Esophagus muscularis mucosa (tissue), 4 donors: ENCODE measurements around the gene PPP2R5C. TPM values are rescaled to one million over a fixed set of nuclear protein-coding genes. Genes with fewer than 3 reads are reported as not detected.
A peak's percentile ranks its signal among the peaks of the same experiment; 100 is the strongest.

Source experiments
- DNase-seq: peaks from one replicate; pipeline ENCODE4 v3.0.0-alpha.2; 2017; ENCODE audit errors: extremely low spot score
- H3K27ac ChIP-seq, 4 donors: fragments of 200-600 bp; sonication (generic); replicated peaks in 1 of 4; 1 replicate in 3 of 4; 2 replicates in 1 of 4; pipeline ENCODE4 v1.5.1; 2016 to 2019; ENCODE audit warnings: mild to moderate bottlenecking in 1 of 4
- H3K27me3 ChIP-seq, 4 donors: fragments of 200-600 bp; sonication (generic); one replicate each; pipeline versions ENCODE4 v1.5.1 to v1.6.0; 2016 to 2019
- H3K36me3 ChIP-seq, 4 donors: fragments of 200-600 bp; sonication (generic); one replicate each; pipeline ENCODE4 v1.5.1; 2016 to 2019
- H3K4me1 ChIP-seq, 4 donors: fragments of 200-600 bp; sonication (generic); one replicate each; pipeline ENCODE4 v1.5.1; 2016 to 2019
- H3K4me3 ChIP-seq, 4 donors: fragments of 200-600 bp; sonication (generic); 1 replicate in 2 of 4; 2 replicates in 2 of 4; pipeline ENCODE4 v1.5.1; 2016 to 2019; ENCODE audit warnings: mild to moderate bottlenecking in 4 of 4, moderate library complexity in 1 of 4
- H3K9me3 ChIP-seq, 4 donors: fragments of 200-600 bp; sonication (generic); 1 replicate in 3 of 4; 2 replicates in 1 of 4; pipeline ENCODE4 v1.5.1; 2016 to 2019
- CTCF ChIP-seq, 3 experiments: fragments of 200-600 bp in 2 of 3; fragments of 450-650 bp in 1 of 3; sonication (generic) in 2 of 3; IDR thresholded peaks; one replicate each; pipeline ENCODE4 v1.5.1; 2017 to 2019; ENCODE audit warnings: antibody characterized with exemption in 3 of 3, mild to moderate bottlenecking in 2 of 3, moderate library complexity in 1 of 3
- EP300 ChIP-seq: sonication (generic); formaldehyde crosslinking; IDR thresholded peaks from one replicate; pipeline ENCODE4 v1.6.1; 2017; ENCODE audit warnings: antibody characterized with exemption
- POLR2A ChIP-seq: fragments of 450-650 bp; IDR thresholded peaks from one replicate; pipeline ENCODE4 v1.6.1; 2017; ENCODE audit warnings: antibody characterized with exemption, moderate library complexity, mild to moderate bottlenecking, low read depth
- POLR2AphosphoS5 ChIP-seq, 2 donors: sonication (generic); formaldehyde crosslinking; IDR thresholded peaks; one replicate each; pipeline ENCODE4 v1.6.1; 2017; ENCODE audit warnings: antibody characterized with exemption in 2 of 2
- WGBS: methylation state at CpG from one replicate; pipeline ENCODE4 v1.1.5; 2018; 5-methylcytosine and 5-hydroxymethylcytosine counted together
- intact Hi-C: fragments of 100-400 bp; cut with DNase I; formaldehyde crosslinking; loops from one replicate; pipeline ENCODE4 v1.15.1; 2023
- total RNA-seq, 4 donors: library from RNA; depleted of rRNA; stranded (reverse); fragments of >200 nt; gene quantifications; one replicate each; pipeline versions ENCODE4 v1.1.0 to v1.2.1, GENCODE V29; 2016

The PPP2R5C gene
- total RNA-seq, 4 donors from 2014 or later: 103 to 142 (median 131) TPM

- Histone ChIP-seq H3K4me1 (peaks cover 33 to 57% (median 46%) of the 10 kb centered on the region in 4 donors), H3K27me3 (no peaks in the 10 kb centered on the region), H3K9me3 (no peaks in the 10 kb centered on the region), H3K36me3 (peaks cover 8 to 31% (median 15%) of the 10 kb centered on the region in 4 donors), H3K4me3 (no peak overlapping the region), H3K27ac (peak overlapping the region in 2 of 4 donors; percentile 29 to 31)
- WGBS: 100% methylated on average over 2 of the region's 18 CpGs
- TF ChIP-seq POLR2AphosphoS5 (IDR thresholded peaks at IDR 0.05) (no peak), CTCF (IDR thresholded peaks at IDR 0.05) (no peak), EP300 (no peak), POLR2A (no peak)
- no peak for DNase-seq
- intact Hi-C loops: no loop called here
Observed at GRCh38 chr14:101878822-101879528, 117.5 kb downstream of the PPP2R5C start.

GRCh38 chr14:101879529-101880336 lies 118.2 kb downstream of the PPP2R5C start:
- 94% methylated on average over 12 of the region's 15 CpGs for WGBS
- intact Hi-C loops: no loop called here

GRCh38 chr14:101881426-101881825 lies 119.9 kb downstream of the PPP2R5C start:
- DNase-seq: no peak
- no peaks in the 10 kb centered on the region for H3K27me3 ChIP-seq
- H3K4me3 ChIP-seq: no peak overlapping the region
- TF ChIP-seq EP300 (no peak), CTCF (IDR thresholded peaks at IDR 0.05) (no peak), POLR2A (no peak), POLR2AphosphoS5 (IDR thresholded peaks at IDR 0.05) (no peak)
- H3K27ac ChIP-seq: no peak overlapping the region
- peaks cover 21 to 56% (median 34%) of the 10 kb centered on the region in 4 donors for H3K36me3 ChIP-seq
- peaks cover 21 to 36% (median 31%) of the 10 kb centered on the region in 4 donors for H3K4me1 ChIP-seq
- WGBS: 90% methylated on average over 10 of the region's 11 CpGs
- intact Hi-C loops: no loop called here
- H3K9me3 ChIP-seq: no peaks in the 10 kb centered on the region

More at GRCh38 chr14:101879529-101880336, 118.2 kb downstream of the PPP2R5C start:
- no peak for DNase-seq
- peaks cover 33 to 53% (median 43%) of the 10 kb centered on the region in 4 donors for H3K4me1 ChIP-seq
- H3K36me3 ChIP-seq: peaks cover 15 to 39% (median 22%) of the 10 kb centered on the region in 4 donors
- peak overlapping the region in 2 of 4 donors; percentile 29 to 31 for H3K27ac ChIP-seq
- no peaks in the 10 kb centered on the region for H3K27me3 ChIP-seq
- TF ChIP-seq CTCF (IDR thresholded peaks at IDR 0.05) (no peak), POLR2AphosphoS5 (IDR thresholded peaks at IDR 0.05) (no peak), EP300 (no peak), POLR2A (no peak)
- no peak overlapping the region for H3K4me3 ChIP-seq
- H3K9me3 ChIP-seq: no peaks in the 10 kb centered on the region

DNA sequence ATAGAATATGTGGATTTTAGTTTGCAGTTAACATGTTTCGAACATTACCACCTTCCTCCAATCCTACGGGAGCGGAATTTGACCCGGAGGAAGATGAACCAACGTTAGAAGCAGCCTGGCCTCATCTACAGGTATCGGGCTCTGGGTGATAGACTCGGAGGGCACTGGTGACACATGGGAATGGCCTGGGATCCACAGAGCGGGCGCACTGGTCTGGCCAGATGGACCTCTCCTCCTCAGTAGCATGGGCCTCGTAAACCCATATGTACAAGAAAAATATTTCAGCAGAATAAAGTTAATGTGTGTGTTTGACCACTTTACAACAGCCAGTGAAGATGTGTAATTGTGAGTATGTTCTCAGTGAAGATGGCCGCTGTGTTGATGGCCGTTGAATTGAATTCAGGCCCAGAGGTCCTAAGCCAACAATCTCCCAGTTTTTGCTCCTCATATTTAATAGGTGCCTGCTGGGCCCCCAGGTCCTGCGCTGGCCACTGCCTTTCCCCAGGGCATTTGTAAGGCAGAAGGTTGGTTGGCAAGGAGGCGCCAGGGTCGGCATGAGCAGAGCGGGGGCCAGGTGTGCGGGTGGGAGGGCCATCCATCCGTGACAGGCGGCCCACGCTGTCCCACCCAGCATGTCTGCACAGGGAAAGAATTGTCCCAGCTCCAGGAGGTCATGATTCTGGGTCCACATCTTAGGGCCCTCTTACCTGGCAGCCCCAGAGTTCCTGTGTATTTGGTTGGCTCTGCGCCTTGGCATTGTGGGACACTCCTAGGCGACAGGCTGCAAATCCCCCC lies 120.8 kb downstream of the PPP2R5C start:
- DNase-seq: no peak
- H3K4me1 ChIP-seq: peaks cover 12 to 27% (median 22%) of the 10 kb centered on the region in 4 donors
- H3K4me3 ChIP-seq: no peak overlapping the region
- peaks cover 25 to 65% (median 42%) of the 10 kb centered on the region in 4 donors for H3K36me3 ChIP-seq
- no peaks in the 10 kb centered on the region for H3K27me3 ChIP-seq
- TF ChIP-seq POLR2A (no peak), POLR2AphosphoS5 (IDR thresholded peaks at IDR 0.05) (no peak), CTCF (IDR thresholded peaks at IDR 0.05) (no peak), EP300 (no peak)
- intact Hi-C loops: no loop called here
- no peaks in the 10 kb centered on the region for H3K9me3 ChIP-seq
- 96% methylated on average over 15 of the region's 22 CpGs for WGBS
- no peak overlapping the region for H3K27ac ChIP-seq
